Caco-2 (cell line): ENCODE measurements around the gene AASDH. TPM values are rescaled to one million over a fixed set of nuclear protein-coding genes. Genes with fewer than 3 reads are reported as not detected.

ENCODE experiments used
- BruUV-seq: library from RNA; stranded (reverse); fragments of 400-500 nt; replicated peaks from 2 replicates; lab custom pipeline; 2021; lab: Mats Ljungman, UMichigan
- CTCF ChIA-PET: fragments of 300-600 bp; sonication (Branson Sonifier 250); formaldehyde crosslinking; loops from one replicate; lab custom pipeline; 2022; ENCODE audit warnings: antibody characterized with exemption; lab: Charles Lee
- POLR2A ChIA-PET: fragments of 300-600 bp; sonication (Branson Sonifier 250); formaldehyde crosslinking; loops from one replicate; lab custom pipeline; 2022; ENCODE audit warnings: antibody characterized with exemption; lab: Charles Lee
- DNase-seq, 2 experiments: peaks; one replicate each; pipeline versions ENCODE4 v3.0.0 to v3.0.0-alpha.2; 2020 to 2022
- H3K27me3 ChIP-seq: replicated peaks from 2 replicates; pipeline ENCODE4 v1.6.0; 2011; ENCODE audit warnings: low read length; ENCODE audit not compliant: control insufficient read depth, insufficient read depth
- H3K36me3 ChIP-seq: 2 replicates; pipeline ENCODE4 v1.5.1; 2011; ENCODE audit warnings: low read length; ENCODE audit not compliant: control insufficient read depth, insufficient read depth
- H3K4me1 ChIP-seq: fragments of 250-450 bp; sonication (Bioruptor Pico); 2 replicates; pipeline ENCODE4 v1.5.1; 2020; ENCODE audit warnings: mild to moderate bottlenecking
- H3K4me3 ChIP-seq: 2 replicates; pipeline ENCODE4 v1.5.1; 2011; ENCODE audit warnings: low read depth, mild to moderate bottlenecking, control low read depth, low read length
- H3K9me3 ChIP-seq: fragments of 250-450 bp; sonication (Bioruptor Pico); 2 replicates; pipeline ENCODE4 v1.5.1; 2020; ENCODE audit warnings: mild to moderate bottlenecking, moderate library complexity
- H3K27ac Mint-ChIP-seq: one replicate; pipeline ENCODE4 v1.8.0; 2022; ENCODE audit warnings: mixed read lengths; ENCODE audit not compliant: unreplicated experiment
- H3K27me3 Mint-ChIP-seq: one replicate; pipeline ENCODE4 v1.8.0; 2022; ENCODE audit warnings: mixed read lengths; ENCODE audit not compliant: insufficient read depth, unreplicated experiment
- H3K36me3 Mint-ChIP-seq: one replicate; pipeline ENCODE4 v1.8.0; 2022; ENCODE audit warnings: mild to moderate bottlenecking, mixed read lengths; ENCODE audit not compliant: insufficient read depth, unreplicated experiment
- H3K4me1 Mint-ChIP-seq: one replicate; pipeline ENCODE4 v1.8.0; 2022; ENCODE audit warnings: low read depth, mixed read lengths; ENCODE audit not compliant: unreplicated experiment
- H3K4me3 Mint-ChIP-seq: one replicate; pipeline ENCODE4 v1.8.0; 2022; ENCODE audit warnings: mild to moderate bottlenecking, moderate library complexity, mixed read lengths; ENCODE audit not compliant: unreplicated experiment
- H3K9me3 Mint-ChIP-seq: one replicate; pipeline ENCODE4 v1.8.0; 2022; ENCODE audit warnings: mixed read lengths; ENCODE audit not compliant: unreplicated experiment
- CTCF ChIP-seq, 2 experiments: fragments of 200-600 bp in 1 of 2; IDR thresholded peaks; 1 replicate in 1 of 2; 2 replicates in 1 of 2; pipeline versions ENCODE4 v1.5.1 to v1.8.0; 2011 to 2022; ENCODE audit warnings: antibody characterized with exemption in 1 of 2, control low read depth in 1 of 2, inconsistent platforms in 1 of 2, low read depth in 1 of 2, low read length in 1 of 2, mild to moderate bottlenecking in 1 of 2, moderate library complexity in 1 of 2; ENCODE audit not compliant: insufficient read depth in 1 of 2, severe bottlenecking in 1 of 2, unreplicated experiment in 1 of 2
- intact Hi-C: fragments of 100-400 bp; cut with micrococcal nuclease; formaldehyde crosslinking; loops from one replicate; pipeline ENCODE4 v1.10.0; 2022; ENCODE audit not compliant: unreplicated experiment
- total RNA-seq: library from RNA; stranded (reverse); gene quantifications from 2 replicates; pipeline ENCODE4 v1.2.3, GENCODE V29; 2022

Gene AASDH
- total RNA-seq, 1 experiment from 2014 or later: 12.8 TPM

- no peak for TF ChIP-seq CTCF (IDR thresholded peaks at IDR 0.05; ENCODE audit: insufficient read depth in 1 of 2, low read depth in 1 of 2, low read length in 1 of 2, severe bottlenecking in 1 of 2, unreplicated experiment in 1 of 2)
- peaks cover 15% of the 10 kb centered on the region for H3K4me1 Mint-ChIP-seq
Observed at GRCh38 chr4:56302760-56303159, 84.5 kb downstream of the AASDH start.

GRCh38 chr4:56301997-56302496, 85.2 kb downstream of the AASDH start:
- ChIA-PET POLR2A (no interaction called here), CTCF (no interaction called here)
- Histone ChIP-seq H3K9me3 (no peaks in the 10 kb centered on the region), H3K36me3 (no peaks in the 10 kb centered on the region), H3K4me1 (peaks cover 26% of the 10 kb centered on the region), H3K4me3 (no peak overlapping the region), H3K27me3 (no peaks in the 10 kb centered on the region)
- intact Hi-C loops: loop anchor here (1.0 to 5.0 kb wide), 5 partner anchors 61 to 354 kb away; partner anchors contain the start of gene CEP135
- no peak overlapping the region for H3K4me3 Mint-ChIP-seq
- peaks cover 13% of the 10 kb centered on the region for H3K4me1 Mint-ChIP-seq
- H3K27me3 Mint-ChIP-seq: no peaks in the 10 kb centered on the region
- no peak overlapping the region for H3K27ac Mint-ChIP-seq
- no peak for TF ChIP-seq CTCF (IDR thresholded peaks at IDR 0.05; ENCODE audit: insufficient read depth in 1 of 2, low read depth in 1 of 2, low read length in 1 of 2, severe bottlenecking in 1 of 2, unreplicated experiment in 1 of 2)
- DNase-seq: no peak
- peaks cover 10% of the 10 kb centered on the region for H3K36me3 Mint-ChIP-seq
- H3K9me3 Mint-ChIP-seq: no peaks in the 10 kb centered on the region
- BruUV-seq: no TSS peak

More at GRCh38 chr4:56302760-56303159, 84.5 kb downstream of the AASDH start:
- Histone ChIP-seq H3K27me3 (no peaks in the 10 kb centered on the region), H3K4me3 (no peak overlapping the region), H3K4me1 (peaks cover 31% of the 10 kb centered on the region), H3K9me3 (no peaks in the 10 kb centered on the region), H3K36me3 (no peaks in the 10 kb centered on the region)
- Mint-ChIP-seq H3K27ac (no peak overlapping the region), H3K36me3 (peaks cover 10% of the 10 kb centered on the region), H3K27me3 (no peaks in the 10 kb centered on the region), H3K9me3 (no peaks in the 10 kb centered on the region), H3K4me3 (no peak overlapping the region)
- ChIA-PET POLR2A (no interaction called here), CTCF (no interaction called here)
- intact Hi-C loops: loop anchor here (5.0 kb wide), 1 partner anchor 305 kb away; no protein-coding TSS in a partner anchor
- no peak for DNase-seq
- no TSS peak for BruUV-seq

GRCh38 chr4:56301181-56301996, 85.9 kb downstream of the AASDH start:
- Mint-ChIP-seq H3K27ac (peak overlapping the region; percentile 28), H3K27me3 (no peaks in the 10 kb centered on the region), H3K36me3 (peaks cover 10% of the 10 kb centered on the region), H3K4me3 (no peak overlapping the region), H3K9me3 (no peaks in the 10 kb centered on the region), H3K4me1 (peaks cover 13% of the 10 kb centered on the region)
- Histone ChIP-seq H3K4me1 (peaks cover 22% of the 10 kb centered on the region), H3K36me3 (no peaks in the 10 kb centered on the region), H3K4me3 (no peak overlapping the region), H3K9me3 (no peaks in the 10 kb centered on the region), H3K27me3 (no peaks in the 10 kb centered on the region)
- intact Hi-C loops: loop anchor here (1.0 to 5.0 kb wide), 5 partner anchors 60 to 353 kb away; partner anchors contain the start of gene CEP135
- CTCF ChIA-PET: no interaction called here
- peak; percentile 92 for TF ChIP-seq CTCF (IDR thresholded peaks at IDR 0.05; ENCODE audit: insufficient read depth in 1 of 2, low read depth in 1 of 2, low read length in 1 of 2, severe bottlenecking in 1 of 2, unreplicated experiment in 1 of 2)
- POLR2A ChIA-PET: no interaction called here
- BruUV-seq: no TSS peak
- peak; percentile 81 to 82 for DNase-seq
